ENCODE results near the gene FAXC.

The FAXC gene

DNA sequence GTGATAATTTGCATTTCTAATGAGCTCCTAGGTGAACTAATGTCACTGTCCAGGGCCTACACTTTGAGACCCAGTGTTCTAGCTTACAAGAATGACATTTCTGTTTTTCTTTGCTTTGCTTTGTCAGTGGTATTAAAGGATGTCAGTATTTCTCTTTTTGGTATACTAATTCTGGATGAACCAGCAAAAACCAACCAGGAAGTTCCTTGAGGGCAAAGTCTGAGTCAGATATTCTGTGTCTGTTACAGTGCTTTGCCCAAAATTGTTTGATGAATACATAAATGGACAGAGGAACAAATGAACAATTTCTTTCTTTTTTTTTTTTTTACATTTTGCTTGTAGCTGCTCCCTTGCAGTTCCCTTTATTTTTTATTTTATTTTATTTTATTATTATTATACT lies 29.2 kb upstream of the FAXC start:
- in situ Hi-C loops (cut with HindIII; ENCODE audit: low sequenced_read_pairs), result no loop called here
- no peak for DNase-seq (ENCODE audit: low read depth)
- TF ChIP-seq, protein P1, sequence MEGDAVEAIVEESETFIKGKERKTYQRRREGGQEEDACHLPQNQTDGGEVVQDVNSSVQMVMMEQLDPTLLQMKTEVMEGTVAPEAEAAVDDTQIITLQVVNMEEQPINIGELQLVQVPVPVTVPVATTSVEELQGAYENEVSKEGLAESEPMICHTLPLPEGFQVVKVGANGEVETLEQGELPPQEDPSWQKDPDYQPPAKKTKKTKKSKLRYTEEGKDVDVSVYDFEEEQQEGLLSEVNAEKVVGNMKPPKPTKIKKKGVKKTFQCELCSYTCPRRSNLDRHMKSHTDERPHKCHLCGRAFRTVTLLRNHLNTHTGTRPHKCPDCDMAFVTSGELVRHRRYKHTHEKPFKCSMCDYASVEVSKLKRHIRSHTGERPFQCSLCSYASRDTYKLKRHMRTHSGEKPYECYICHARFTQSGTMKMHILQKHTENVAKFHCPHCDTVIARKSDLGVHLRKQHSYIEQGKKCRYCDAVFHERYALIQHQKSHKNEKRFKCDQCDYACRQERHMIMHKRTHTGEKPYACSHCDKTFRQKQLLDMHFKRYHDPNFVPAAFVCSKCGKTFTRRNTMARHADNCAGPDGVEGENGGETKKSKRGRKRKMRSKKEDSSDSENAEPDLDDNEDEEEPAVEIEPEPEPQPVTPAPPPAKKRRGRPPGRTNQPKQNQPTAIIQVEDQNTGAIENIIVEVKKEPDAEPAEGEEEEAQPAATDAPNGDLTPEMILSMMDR (IDR thresholded peaks at IDR 0.05; ENCODE audit: low read depth, low read length, missing control alignments), result no peak

DNA sequence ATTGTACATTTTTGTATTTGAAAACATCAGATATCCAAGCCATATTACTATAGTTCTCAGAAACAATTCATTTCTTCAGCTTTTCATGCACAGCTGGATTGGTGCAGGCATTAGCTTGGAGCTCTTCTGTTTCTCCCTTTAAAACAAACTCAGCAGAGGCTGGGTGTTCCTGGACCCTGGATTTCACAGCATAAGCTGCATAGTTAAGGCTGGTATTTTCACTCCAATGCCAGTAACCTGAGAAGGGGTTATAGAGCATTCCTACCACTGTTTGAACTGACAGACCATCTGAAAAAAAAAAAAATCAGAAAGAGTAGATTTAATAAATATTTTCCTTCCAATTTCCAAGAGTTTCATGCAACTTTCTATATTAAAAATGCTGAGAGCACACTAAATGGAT lies 20.1 kb upstream of the FAXC start:
- H3K4me3 ChIP-seq (ENCODE audit: low read depth, low read length), result no peak overlapping the region
- in situ Hi-C loops (cut with HindIII; ENCODE audit: low sequenced_read_pairs), result no loop called here
- no peak for DNase-seq (ENCODE audit: low read depth)
- TF ChIP-seq, protein P1 (IDR thresholded peaks at IDR 0.05; ENCODE audit: low read depth, low read length, missing control alignments), result no peak

More for the DNA sequence above, 29.2 kb upstream of the FAXC start:
- no peak overlapping the region for H3K4me3 ChIP-seq (ENCODE audit: low read depth, low read length)

- in situ Hi-C loops (cut with HindIII; ENCODE audit: low sequenced_read_pairs), result no loop called here
- H3K4me3 ChIP-seq (ENCODE audit: low read depth, low read length), result no peak overlapping the region
- no peak for DNase-seq (ENCODE audit: low read depth)
- TF ChIP-seq, protein P1 (IDR thresholded peaks at IDR 0.05; ENCODE audit: low read depth, low read length, missing control alignments), result no peak
Observed at GRCh38 chr6:99366852-99367251, 17.4 kb upstream of the FAXC start.

DNA sequence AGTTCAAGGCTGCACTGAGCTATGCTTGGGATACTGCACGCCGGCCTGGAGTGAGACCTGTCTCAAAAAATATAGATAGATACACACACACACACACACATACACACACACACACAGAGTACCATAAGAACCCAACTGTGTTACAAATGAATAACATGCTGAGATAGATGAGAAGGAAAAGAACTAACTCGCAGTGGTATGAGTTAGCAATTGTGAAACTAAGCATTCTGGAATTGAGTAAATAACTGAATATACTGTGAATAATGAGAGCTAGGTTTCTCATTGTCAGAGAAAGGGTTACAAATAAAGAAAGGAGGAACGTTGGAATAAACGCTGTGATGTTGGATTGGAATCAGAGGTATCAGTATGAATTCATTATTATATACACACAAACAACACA lies 14.6 kb upstream of the FAXC start:
- TF ChIP-seq, protein P1 (IDR thresholded peaks at IDR 0.05; ENCODE audit: low read depth, low read length, missing control alignments), result no peak
- in situ Hi-C loops (cut with HindIII; ENCODE audit: low sequenced_read_pairs), result no loop called here
- DNase-seq (ENCODE audit: low read depth), result no peak
- no peak overlapping the region for H3K4me3 ChIP-seq (ENCODE audit: low read depth, low read length)

GRCh38 chr6:99362678-99363268 lies 13.3 kb upstream of the FAXC start:
- in situ Hi-C loops (cut with HindIII; ENCODE audit: low sequenced_read_pairs), result no loop called here
- DNase-seq (ENCODE audit: low read depth), result no peak
- TF ChIP-seq, protein P1 (IDR thresholded peaks at IDR 0.05; ENCODE audit: low read depth, low read length, missing control alignments), result no peak
- H3K4me3 ChIP-seq (ENCODE audit: low read depth, low read length), result no peak overlapping the region

GRCh38 chr6:99359800-99360199 lies 10.3 kb upstream of the FAXC start:
- no peak overlapping the region for H3K4me3 ChIP-seq (ENCODE audit: low read depth, low read length)
- DNase-seq (ENCODE audit: low read depth), result no peak
- in situ Hi-C loops (cut with HindIII; ENCODE audit: low sequenced_read_pairs), result no loop called here
- TF ChIP-seq, protein P1 (IDR thresholded peaks at IDR 0.05; ENCODE audit: low read depth, low read length, missing control alignments), result no peak

Measured in astrocyte of the cerebellum (primary cell).